Mesothelial cell of epicardium (in vitro differentiated cells): ENCODE data around the gene PDE10A. TPM values are rescaled to one million over a fixed set of nuclear protein-coding genes. Genes with fewer than 3 reads are reported as not detected.

Source experiments
- DNase-seq, 2 experiments: peaks; one replicate each; pipeline ENCODE4 v3.0.0; 2021; ENCODE audit warnings: low spot score in 2 of 2; ENCODE audit not compliant: unreplicated experiment in 2 of 2
- H3K27ac Mint-ChIP-seq: 2 replicates; pipeline ENCODE4 v1.8.0; 2021; ENCODE audit warnings: mixed read lengths
- H3K27me3 Mint-ChIP-seq: 2 replicates; pipeline ENCODE4 v1.8.0; 2021; ENCODE audit warnings: low read depth, mixed read lengths
- H3K36me3 Mint-ChIP-seq: 2 replicates; pipeline ENCODE4 v1.8.0; 2021; ENCODE audit warnings: mixed read lengths
- H3K4me1 Mint-ChIP-seq: 2 replicates; pipeline ENCODE4 v1.8.0; 2021; ENCODE audit warnings: mixed read lengths
- H3K4me3 Mint-ChIP-seq: 2 replicates; pipeline ENCODE4 v1.8.0; 2021; ENCODE audit warnings: mild to moderate bottlenecking, moderate library complexity, mixed read lengths
- H3K9me3 Mint-ChIP-seq: 2 replicates; pipeline ENCODE4 v1.8.0; 2021; ENCODE audit warnings: mixed read lengths
- CTCF ChIP-seq: fragments of 200-600 bp; sonication (generic); IDR thresholded peaks from one replicate; pipeline ENCODE4 v1.5.0; 2021; ENCODE audit warnings: antibody characterized with exemption; ENCODE audit not compliant: unreplicated experiment
- total RNA-seq: library from RNA; stranded (reverse); gene quantifications from 3 replicates; pipeline ENCODE4 v1.2.1, GENCODE V29; 2021

PDE10A gene
- total RNA-seq, 1 donor from 2014 or later = 12.8 TPM

- H3K27ac Mint-ChIP-seq = no peak overlapping the region
- H3K9me3 Mint-ChIP-seq = no peaks in the 10 kb centered on the region
- H3K27me3 Mint-ChIP-seq = peaks cover 72% of the 10 kb centered on the region
- peaks cover 29% of the 10 kb centered on the region for H3K4me1 Mint-ChIP-seq
- peak in 1 of 2 experiments; percentile 56 for DNase-seq
- H3K36me3 Mint-ChIP-seq = no peaks in the 10 kb centered on the region
- no peak for TF ChIP-seq CTCF
- peak overlapping the region; percentile 80 for H3K4me3 Mint-ChIP-seq
Measured at GRCh38 chr6:165662041-165662748, 846 bp downstream of the PDE10A start.

DNA sequence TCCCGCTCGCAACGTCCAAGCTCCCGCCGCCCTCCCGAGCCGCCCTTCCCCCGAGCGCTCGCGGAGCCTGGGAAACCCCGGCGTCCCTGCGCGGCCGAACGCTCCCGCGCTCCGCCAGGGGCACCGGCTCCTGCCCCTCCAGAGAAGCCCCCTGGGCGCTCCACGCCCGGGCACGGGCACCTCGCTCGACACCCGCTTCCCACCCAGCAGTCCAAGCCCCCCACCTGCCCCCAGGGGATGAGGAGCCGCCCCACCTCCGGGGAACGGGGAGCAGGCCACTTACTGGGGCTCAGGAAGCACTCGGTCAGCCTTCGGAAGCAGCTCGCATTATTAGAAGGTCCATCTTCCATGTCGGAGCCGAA is 1.4 kb downstream of the PDE10A start:
- no peak for TF ChIP-seq CTCF
- peak overlapping the region; percentile 80 for H3K4me3 Mint-ChIP-seq
- H3K27ac Mint-ChIP-seq = peak overlapping the region; percentile 34
- peaks cover 29% of the 10 kb centered on the region for H3K4me1 Mint-ChIP-seq
- no peaks in the 10 kb centered on the region for H3K36me3 Mint-ChIP-seq
- peaks cover 68% of the 10 kb centered on the region for H3K27me3 Mint-ChIP-seq
- DNase-seq = peak in 1 of 2 experiments; percentile 51
- H3K9me3 Mint-ChIP-seq = no peaks in the 10 kb centered on the region

DNA sequence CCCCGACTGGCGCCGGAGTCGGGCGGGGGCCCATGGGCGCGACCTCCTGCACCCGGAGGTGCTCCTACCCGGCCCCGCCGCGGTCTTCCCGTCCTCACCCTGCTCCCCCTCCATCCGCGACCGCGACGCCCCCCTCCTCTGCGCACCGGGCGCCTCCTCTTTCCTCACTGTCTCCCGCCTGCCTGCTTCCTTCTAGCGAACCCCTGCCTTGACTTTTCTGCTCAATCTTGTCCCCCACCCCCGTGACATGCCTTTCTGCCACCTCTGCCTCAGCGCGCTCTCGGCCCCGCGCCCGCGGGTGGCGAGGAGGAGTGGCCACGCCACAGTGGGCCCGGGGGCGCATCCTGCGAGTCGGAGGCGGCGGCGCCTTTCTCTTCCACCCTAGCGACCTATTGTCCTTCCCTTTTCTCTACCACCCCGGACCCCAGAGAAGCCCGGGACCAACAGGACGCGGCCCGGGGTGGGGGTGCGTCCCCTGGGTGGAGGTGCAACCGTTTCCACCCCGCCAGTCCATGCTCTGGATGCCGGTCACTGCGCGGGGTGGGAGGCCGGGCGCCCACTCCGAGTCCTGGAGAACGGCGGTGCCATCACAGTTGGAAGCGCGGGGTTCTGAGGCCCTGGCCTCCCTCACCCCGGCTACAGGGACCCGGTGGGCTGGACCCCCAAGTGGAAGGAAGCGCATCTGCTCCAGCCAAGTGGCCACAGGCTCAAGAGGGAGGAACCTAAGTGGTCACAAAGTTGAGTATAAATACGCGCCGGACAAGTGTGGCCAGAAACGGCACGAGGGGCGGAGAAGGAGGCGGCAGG is 2.0 kb downstream of the PDE10A start:
- H3K27me3 Mint-ChIP-seq = peaks cover 62% of the 10 kb centered on the region
- DNase-seq = peak in 1 of 2 experiments; percentile 48
- H3K4me1 Mint-ChIP-seq = peaks cover 29% of the 10 kb centered on the region
- no peak overlapping the region for H3K27ac Mint-ChIP-seq
- TF ChIP-seq CTCF = no peak
- no peaks in the 10 kb centered on the region for H3K36me3 Mint-ChIP-seq
- H3K9me3 Mint-ChIP-seq = no peaks in the 10 kb centered on the region
- peak overlapping the region; percentile 80 for H3K4me3 Mint-ChIP-seq

- no peak for DNase-seq
- no peaks in the 10 kb centered on the region for H3K9me3 Mint-ChIP-seq
- peak overlapping the region; percentile 64 for H3K4me3 Mint-ChIP-seq
- peaks cover 29% of the 10 kb centered on the region for H3K4me1 Mint-ChIP-seq
- H3K27ac Mint-ChIP-seq = peak overlapping the region; percentile 54
- no peaks in the 10 kb centered on the region for H3K36me3 Mint-ChIP-seq
- H3K27me3 Mint-ChIP-seq = peaks cover 53% of the 10 kb centered on the region
- no peak for TF ChIP-seq CTCF
Measured at GRCh38 chr6:165659945-165660856, 2.8 kb downstream of the PDE10A start.

DNA sequence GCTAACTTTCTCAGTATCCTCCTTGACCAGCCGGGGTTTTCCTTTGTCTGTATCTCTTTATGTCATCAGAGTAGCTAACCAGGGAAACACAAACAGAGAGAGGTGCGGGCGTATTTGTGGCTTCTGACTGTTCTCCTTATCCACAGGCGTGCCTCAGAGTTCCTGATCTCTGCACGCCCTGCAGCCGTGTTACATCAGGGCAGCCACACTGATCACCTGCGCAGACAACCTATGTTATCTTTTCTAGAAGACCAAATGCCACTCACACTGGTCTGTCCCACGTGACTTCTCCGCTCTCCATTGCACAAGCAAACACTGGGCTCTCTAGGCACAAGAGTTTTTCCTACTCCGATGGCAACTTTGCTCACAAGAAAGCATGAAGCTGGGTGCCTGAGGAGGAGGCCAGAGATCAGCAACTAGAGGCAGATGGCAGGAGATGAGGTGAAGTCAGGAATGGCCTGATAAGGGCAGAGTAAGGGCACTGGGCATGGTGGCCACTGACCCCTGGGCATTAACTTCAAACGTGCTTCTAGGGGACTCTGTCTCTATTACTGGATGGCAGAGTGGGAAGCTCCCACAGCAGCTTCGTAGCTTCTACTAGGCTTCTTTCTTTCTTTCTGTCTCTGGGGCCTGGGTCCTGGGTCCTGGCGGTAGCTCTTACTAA is 4.5 kb downstream of the PDE10A start:
- H3K27ac Mint-ChIP-seq = no peak overlapping the region
- no peaks in the 10 kb centered on the region for H3K9me3 Mint-ChIP-seq
- no peaks in the 10 kb centered on the region for H3K36me3 Mint-ChIP-seq
- no peak for TF ChIP-seq CTCF
- DNase-seq = no peak
- H3K4me1 Mint-ChIP-seq = peaks cover 14% of the 10 kb centered on the region
- no peak overlapping the region for H3K4me3 Mint-ChIP-seq
- H3K27me3 Mint-ChIP-seq = peaks cover 36% of the 10 kb centered on the region
